Mesenteric fat pad (tissue), 1 donor: Measurements from ENCODE around the gene CD69. TPM values are rescaled to one million over a fixed set of nuclear protein-coding genes. Genes with fewer than 3 reads are reported as not detected.
"Not testable (repeated sequence)": the region's sequence is repeated elsewhere in the genome, so short reads cannot be mapped to it uniquely, and the experiment has no call there.

Source experiments
- DNase-seq: peaks from one replicate; pipeline ENCODE4 v3.0.0-alpha.2; 2020; ENCODE audit warnings: low spot score
- total RNA-seq: library from RNA; stranded (reverse); fragmentation: NEBNext Ultra II Directional; extraction: Animal tissue kit (Norgen Biotek cat#: 25700); gene quantifications from one replicate; pipeline ENCODE4 v1.2.1, GENCODE V29; 2021
- donor health status: DM: yes; HTN: yes; CAD: no.

The CD69 gene
- total RNA-seq, 1 donor from 2014 or later, result 11.9 TPM

GRCh38 chr12:9751204-9752144 is 9.2 kb downstream of the CD69 start:
- DNase-seq, result no peak

DNA sequence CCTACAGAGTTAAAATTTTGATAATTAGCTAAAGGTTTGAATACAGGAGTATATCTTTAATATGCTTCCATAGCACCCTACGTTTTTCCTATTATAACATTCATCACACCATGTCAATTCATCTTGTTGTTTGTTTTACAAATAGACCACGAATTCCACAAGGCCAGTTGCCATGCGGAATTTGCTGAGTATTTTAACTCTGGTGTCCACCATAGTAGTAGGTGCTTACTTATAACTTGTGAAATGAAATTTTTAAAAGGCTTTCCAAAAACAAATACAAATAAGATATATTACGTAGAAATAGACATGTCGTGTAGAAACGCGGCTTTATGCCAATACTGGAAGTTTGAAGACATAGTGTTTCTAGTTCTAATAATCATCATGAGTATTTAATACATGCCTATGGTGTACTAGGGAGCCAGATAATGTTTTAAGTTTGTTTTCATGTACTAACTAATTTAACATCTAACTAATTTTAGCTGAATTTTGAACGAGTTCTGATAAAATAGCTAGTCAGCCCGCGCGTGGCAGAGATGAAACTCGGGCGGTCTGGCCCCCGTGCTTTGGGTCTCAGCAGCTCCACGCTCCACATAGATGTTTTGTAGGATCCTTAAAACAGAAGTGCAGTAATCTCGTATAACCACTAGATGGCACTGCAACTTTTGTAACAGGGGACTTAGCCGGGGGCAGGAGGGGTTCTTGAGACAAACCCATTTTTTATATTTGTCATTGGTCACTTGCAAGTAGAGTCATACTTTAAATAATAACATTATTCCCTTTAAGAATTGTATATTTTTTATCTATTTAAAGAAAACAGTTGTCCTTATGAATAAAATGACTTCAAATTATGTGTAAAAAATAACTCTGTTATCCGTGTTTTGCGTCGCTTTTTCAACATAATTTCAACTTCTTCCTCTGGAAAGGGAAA is 10.2 kb downstream of the CD69 start:
- no peak for DNase-seq

DNA sequence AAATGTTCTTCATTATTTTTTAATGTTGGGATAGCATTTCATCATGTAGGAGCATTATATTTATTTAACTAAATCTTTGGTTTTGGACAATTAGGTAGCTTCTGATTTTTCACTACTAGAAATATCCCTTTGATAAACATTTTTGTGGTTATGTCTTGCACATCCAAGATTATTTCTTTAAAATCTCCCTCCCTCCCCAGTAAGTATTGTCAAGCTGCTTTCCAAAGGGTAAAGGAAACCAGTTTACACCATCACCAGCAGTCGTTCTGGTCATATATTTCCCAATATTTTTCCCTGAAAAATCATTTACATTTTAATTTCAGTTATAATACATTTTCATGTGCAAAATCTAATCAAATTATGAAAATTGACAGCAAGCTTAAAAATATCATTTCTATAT is 11.1 kb downstream of the CD69 start:
- no peak for DNase-seq

GRCh38 chr12:9745199-9745598 is 15.5 kb downstream of the CD69 start:
- DNase-seq, result no peak

- no peak for DNase-seq
Observed at GRCh38 chr12:9742661-9743060, 18.0 kb downstream of the CD69 start.

- DNase-seq, result no peak
Observed at GRCh38 chr12:9741726-9742125, 19.0 kb downstream of the CD69 start.

- DNase-seq, result no peak
Observed at GRCh38 chr12:9740106-9740750, 20.5 kb downstream of the CD69 start.

DNA sequence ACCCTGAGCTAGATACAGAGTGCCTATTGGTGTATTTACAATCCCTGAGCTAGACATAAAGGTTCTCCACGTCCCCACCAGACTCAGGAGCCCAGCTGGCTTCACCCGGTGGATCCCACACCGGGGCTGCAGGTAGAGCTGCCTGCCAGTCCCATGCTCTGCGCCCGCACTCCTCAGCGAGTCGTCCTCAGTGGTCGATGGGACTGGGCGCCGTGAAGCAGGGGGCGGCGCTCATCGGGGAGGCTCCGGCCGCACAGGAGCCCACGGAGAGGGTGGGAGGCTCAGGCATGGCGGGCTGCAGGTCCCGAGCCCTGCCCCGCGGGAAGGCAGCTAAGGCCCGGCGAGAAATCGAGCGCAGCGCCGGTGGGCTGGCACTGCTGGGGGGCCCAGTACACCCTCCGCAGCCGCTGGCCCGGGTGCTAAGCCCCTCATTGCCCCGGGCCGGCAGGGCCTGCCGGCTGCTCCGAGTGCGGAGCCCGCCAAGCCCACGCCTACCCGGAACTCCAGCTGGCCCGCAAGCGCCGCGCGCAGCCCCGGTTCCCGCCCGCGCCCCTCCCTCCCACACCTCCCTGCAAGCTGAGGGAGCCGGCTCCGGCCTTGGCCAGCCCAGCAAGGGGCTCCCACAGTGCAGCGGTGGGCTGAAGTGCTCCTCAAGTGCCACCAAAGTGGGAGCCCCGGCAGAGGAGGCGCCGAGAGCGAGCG is 21.1 kb downstream of the CD69 start:
- DNase-seq, result not testable (repeated sequence)

- not testable (repeated sequence) for DNase-seq
Observed at GRCh38 chr12:9738905-9739304, 21.8 kb downstream of the CD69 start.

DNA sequence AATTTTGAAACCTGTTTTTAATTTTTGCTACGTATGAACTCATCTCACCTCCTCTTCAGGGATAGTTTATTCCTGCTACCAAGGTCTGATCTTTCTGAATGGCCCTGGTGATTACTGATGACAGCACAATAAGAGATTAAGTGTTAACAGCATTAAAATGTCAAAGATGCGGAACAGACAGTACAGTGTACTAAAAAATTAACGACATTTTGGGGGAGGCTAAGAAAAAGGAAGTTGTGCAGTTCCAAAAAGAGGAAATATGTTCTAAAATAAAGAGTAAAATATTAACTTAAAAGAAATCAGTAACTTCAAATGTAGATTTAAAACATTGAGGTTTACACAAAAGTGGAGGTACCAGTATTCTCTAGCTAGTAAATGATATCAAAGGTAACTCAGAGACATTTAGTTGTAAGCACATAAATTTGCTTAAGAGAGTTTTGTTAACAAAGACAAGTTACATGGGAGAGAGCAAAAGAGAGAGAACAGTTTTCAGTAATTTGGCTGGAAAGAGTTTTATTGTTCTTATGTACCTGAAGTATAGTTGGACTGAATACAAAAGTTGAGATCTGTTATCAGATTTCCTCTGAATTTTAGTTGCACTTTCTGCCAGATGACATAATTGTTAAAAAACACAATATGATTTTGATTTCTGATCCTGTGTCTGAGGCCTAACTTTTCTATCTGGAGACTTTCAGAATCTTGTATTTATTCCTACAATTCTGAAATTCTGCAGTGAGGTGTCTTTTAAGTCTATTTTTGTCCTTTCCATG is 23.6 kb downstream of the CD69 start:
- no peak for DNase-seq

GRCh38 chr12:9735601-9736000 is 25.1 kb downstream of the CD69 start:
- no peak for DNase-seq

- DNase-seq, result no peak
Observed at GRCh38 chr12:9732921-9733461, 27.7 kb downstream of the CD69 start, which contains the start of gene CLECL1. TSS of gene CLECL1 (minus strand) at chr12:9733097.

- no peak for DNase-seq
Observed at GRCh38 chr12:9731797-9732196, 28.9 kb downstream of the CD69 start.

- no peak for DNase-seq
Observed at GRCh38 chr12:9731393-9731792, 29.3 kb downstream of the CD69 start.

GRCh38 chr12:9730591-9730990 is 30.1 kb downstream of the CD69 start:
- no peak for DNase-seq

DNA sequence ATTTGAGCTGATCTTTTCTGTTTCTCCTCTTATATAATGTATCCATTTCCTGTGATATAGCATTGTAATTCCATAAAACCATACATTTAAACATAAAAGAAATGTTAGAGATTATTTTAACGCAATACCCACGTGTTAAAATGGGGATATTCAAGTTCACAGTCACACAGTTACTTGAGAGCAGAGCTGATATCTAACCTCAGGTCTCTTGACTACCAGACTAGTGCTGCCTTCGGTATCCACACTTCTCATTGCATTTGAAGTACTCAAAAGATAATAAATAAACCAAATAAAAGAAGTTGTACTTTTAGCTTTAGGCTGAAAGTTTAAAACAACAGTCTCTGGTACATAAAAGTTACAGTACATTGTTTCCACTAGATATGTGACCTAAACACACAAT is 30.7 kb downstream of the CD69 start:
- DNase-seq, result no peak

DNA sequence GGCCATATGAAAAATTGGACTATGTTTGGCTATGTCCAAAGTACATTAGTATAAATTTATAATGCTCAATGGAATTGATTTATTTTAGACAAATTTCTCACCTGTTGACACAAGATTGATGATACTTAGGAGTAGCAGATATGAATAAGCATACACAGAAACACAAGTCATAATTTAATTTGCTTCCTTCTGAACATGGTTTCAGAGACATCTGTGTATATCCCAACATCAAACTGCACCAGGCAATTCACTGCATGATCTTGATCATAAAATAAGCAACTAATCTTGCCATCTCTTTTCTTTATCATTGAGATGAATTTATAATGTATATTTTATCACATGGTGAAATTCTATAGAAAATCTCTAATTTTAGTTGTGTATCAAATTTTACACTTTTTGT is 31.6 kb downstream of the CD69 start:
- no peak for DNase-seq

DNA sequence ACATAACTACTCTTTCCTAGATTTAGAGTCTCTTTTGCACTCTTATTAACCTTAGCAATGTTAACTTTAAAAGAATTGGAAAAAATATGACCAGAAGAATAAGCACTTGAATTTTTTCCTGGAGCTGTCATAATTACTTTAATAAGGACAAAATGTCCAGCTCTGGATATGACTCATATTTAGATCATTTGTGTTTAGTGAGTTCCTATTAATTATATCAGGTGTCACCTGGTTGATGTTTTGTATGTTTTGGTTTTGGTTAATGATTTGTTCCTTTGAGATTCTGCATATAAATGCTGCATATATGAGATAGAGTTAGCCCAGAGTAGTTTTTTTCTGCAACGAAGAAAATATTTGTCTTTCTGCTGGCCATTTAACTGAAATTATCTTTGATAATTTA is 32.9 kb downstream of the CD69 start:
- no peak for DNase-seq

DNA sequence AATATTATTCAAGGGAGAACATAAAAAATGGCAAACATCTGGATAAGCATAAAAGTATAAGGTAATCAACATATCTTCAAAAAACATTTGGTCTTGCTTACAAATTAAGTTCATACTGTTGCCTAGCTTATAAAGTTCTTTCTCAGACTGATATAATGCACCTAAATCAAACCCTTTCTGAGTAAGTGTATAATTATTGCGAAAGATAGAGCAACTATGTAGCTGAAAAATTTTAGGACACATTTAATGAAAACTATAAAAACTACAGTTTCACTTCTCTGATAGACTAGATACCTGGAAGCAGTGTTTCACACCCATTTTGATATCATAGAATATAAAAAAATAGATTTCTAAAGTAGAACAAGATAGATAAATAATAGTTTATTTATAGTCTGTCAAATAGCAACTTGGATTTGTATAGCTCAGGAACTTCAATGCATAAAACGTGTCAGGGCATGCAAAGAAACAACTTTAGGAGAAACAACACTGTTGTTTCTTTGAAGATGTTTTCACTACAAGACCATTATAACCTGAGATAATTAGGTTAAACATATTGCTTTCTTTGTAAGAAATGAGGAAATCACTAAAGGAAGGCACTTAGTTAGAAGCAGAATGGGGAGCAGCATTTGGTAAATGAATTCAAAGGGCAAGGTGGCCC is 35.4 kb downstream of the CD69 start:
- DNase-seq, result no peak
